Left hindlimb (tissue), 1 donor: Measurements from ENCODE around the gene ARHGAP26.
A peak's percentile ranks its signal among the peaks of the same experiment; 100 is the strongest.
"Not testable (repeated sequence)": the region's sequence is repeated elsewhere in the genome, so short reads cannot be mapped to it uniquely, and the experiment has no call there.

Experiments
- DNase-seq: peaks from one replicate; pipeline ENCODE4 v3.0.0-alpha.2; 2018

ARHGAP26 gene

DNA sequence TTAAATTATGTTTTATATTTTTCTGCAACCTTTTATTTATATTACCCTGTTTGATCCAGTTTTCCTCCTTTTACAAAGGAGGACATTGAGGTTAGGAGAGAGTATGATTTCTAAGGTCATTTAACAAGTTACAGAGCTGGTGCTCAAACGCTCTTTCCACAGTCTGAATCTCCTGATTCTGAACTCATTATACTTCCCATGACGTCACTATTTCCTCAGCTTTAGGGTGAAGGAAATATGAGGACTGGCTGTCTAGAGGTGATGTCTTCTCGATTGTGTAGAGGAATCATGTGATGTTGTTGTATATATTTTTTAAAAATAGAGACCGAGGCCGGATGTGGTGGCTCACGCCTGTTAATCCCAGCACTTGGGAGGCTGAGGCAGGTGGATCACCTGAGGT lies 140.0 kb downstream of the ARHGAP26 start:
- DNase-seq = no peak

DNA sequence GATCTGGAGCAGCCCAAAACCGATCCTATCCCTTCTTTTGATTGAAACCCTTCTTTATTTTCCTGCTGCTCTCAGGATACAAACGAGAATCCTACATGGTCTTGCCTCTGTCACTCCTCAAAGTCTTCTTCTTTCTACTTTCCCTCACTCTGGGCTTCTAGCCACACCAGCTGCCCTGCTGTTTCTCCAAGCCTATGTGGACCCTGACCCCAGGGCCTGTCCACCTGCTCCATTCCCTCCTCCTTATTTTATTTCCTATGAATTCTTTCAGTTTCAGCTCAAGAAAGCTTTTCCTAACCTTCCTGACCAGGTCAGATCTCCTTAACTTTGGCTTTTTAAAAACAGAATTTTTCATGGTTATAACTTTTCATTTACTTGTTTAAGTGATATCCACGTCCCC lies 141.0 kb downstream of the ARHGAP26 start:
- DNase-seq = no peak

DNA sequence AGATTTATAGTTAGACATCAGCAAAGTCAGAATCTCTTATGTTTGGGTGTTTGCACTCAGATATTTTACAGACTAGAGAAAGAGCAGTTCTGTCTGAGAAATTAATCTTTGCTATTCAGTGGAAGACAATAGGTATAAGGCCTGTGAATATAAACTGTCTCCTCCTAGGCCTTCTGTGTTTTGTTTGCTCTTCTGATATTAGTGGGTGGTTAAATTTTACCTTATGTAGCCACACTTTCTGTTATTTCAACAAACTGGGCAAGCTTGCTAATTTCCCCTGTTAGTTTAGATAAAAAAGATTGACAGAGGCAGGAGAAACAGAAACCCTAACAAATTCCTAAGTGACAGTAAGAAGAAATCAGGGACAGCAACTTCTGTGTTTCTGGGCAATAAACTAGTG lies 141.6 kb downstream of the ARHGAP26 start:
- DNase-seq = no peak

DNA sequence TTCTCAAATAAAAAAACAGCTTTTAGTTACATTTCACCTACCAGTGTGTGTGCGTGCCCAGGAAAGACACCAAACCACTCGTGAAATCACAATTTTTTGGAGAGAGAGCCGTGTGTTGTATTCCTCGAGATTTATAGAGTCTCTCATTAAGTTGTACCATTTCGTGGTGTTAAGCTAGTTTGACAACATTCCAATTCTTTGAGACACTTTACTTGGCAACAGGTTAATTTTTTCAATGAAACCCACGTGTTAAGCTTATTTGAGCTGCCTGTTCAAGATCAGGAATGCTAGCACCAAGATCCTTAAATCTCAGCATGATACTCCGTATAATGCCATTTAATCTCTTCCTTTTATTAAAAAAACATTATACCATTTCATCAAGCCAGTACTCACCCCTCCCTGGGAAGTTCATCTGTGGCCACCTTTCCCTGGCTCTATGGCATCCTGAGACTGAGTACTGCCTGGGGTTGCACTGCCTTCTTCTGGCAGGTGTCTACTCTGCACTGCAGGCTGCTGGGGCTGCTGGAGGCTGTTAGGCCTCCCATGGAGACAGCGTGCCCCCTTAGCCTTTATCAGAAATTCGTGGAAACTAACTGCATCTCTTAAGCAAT lies 143.7 kb downstream of the ARHGAP26 start:
- no peak for DNase-seq

DNA sequence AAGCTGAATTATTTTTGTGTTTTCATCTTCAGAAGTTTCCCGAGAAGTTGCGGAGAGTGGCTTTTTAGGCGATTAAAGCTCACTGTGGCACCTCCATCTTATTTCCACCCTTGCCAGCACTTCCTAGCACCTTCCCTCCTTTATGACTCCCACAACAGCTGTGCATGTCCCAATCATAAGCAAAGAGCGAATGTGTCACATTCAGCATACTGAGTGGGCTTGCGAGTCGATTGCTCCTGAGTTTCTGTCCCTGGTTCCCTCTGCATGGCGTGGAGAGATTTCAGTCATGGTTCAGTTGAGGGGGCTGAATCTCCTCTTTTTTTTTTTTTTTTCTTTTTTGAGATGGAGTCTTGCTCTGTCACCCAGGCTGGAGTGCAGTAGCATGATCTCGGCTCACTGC lies 144.9 kb downstream of the ARHGAP26 start:
- DNase-seq = no peak

DNA sequence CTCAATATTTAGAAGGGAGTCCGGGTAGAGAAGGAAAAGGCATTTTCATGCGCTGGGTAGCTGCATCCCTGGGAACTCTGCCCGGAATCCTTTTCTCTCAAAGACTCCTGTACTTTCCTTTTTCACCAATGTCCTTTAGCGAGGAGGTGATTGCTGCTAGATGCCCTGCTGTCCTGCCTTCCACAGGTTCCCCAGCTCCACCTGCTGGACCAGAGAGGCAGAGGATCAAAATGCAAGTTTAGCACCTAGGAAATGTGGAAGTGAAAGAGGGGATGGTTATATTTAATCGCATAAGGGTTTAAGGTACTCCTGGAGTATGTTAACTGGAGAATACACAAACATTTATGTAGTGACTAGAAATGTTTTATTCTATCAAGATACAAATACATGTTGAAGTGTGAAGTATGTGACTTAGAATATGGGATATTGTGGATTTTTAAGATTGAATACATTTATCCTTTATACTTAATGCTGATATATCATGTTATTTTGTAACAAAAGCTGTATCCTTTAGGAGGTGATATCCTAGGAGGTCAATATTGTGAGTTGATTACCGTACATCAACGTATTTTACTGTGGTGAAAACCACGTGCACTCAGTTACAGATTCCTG lies 145.7 kb downstream of the ARHGAP26 start:
- DNase-seq = no peak

DNA sequence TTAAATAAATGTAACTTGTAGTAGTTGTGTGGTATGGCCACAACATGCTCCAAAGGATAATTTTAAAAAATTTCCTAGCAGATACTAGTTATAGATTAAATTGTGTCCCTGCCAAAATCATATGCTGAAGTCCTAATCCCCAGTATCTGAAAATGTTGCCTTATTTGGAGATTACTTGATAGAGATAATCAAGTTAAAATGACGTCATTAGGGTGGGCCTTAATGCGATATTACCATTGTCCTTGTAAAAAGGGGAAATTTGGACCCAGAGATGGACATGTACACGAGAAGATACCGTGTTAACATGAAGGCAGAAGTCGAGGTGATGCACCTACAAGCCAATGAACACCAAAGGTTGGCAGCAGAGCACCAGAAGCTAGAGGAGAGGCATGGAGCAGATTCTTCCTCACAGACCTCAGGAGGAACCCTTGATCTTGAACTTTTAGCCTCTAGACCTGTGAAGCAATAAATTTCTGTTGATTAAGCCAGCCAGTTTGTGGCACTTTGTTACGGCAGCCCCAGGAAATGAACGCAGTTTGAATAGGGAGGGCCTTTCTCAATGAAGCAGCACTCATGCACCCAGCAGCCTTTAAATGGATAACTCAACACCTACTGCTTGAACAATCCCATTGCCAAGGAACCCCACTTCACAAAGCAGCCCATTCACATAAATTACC lies 148.9 kb downstream of the ARHGAP26 start:
- DNase-seq = no peak

DNA sequence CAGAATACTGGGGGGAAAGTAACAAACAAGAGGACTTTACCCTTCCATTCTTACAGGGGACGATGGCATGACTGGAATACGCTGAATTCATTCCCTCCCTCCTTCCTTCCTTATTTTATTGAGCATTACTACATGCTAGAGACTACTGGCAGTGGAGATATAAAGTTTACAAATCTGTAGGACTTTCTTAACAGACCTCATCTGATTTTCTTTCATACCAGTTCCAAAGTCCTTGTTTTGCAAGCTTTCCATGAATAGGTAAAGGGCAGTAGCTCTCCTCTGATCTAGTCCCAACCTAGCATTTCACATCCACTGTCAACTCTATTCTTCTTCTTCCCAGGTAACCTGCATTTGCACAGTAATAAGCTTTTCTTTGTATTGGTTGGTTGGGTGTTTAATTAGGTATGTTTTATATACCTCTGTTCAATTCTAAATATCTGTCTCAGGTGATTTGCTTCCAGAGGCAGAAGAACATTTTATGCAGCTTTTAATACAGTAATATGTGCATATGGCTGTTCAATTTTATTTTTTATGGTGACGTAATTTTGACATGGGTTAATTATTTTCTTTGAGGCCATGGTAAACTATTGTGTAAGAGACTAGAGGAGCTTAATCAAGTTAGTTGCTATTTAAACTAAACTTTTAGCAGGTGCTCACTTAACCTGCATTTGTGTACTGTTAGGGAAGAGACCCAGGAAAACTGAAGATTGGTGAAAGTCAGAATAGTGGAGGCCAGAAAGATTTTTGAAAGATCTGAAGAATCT lies 150.9 kb downstream of the ARHGAP26 start:
- no peak for DNase-seq

DNA sequence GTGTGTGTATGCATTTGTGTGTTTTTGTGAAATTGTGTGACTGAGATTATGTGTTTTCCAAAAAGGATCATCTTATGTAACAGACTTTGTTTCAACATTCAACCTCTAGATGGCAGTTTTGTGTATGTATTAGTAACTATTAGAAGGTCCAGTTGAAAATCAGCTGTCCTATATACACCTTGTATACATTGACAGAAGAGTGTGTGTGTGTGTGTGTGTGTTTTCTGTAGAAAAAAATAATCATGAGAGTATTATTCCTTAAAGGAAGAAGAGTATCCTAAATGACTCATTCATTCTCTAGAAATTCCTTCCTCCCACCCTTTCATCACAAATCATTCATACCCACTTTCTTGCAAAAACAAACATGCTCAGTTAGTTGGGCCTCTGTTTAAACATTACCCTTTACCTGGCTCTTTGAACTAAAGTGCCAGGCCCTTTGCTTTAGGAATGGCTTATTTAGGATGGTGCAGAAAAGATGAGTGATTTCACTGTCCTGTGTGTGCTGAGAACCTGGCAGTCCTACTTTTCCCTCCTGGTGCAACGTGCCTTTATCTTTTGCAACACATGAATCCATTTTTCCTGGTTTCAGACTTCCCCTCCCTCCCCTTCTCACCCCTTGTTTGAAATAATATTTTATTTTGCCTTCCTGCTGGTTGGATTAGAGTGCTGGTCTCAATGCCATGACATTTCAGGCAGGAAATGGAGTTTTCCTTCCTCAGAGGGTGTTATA lies 152.2 kb downstream of the ARHGAP26 start:
- no peak for DNase-seq

DNA sequence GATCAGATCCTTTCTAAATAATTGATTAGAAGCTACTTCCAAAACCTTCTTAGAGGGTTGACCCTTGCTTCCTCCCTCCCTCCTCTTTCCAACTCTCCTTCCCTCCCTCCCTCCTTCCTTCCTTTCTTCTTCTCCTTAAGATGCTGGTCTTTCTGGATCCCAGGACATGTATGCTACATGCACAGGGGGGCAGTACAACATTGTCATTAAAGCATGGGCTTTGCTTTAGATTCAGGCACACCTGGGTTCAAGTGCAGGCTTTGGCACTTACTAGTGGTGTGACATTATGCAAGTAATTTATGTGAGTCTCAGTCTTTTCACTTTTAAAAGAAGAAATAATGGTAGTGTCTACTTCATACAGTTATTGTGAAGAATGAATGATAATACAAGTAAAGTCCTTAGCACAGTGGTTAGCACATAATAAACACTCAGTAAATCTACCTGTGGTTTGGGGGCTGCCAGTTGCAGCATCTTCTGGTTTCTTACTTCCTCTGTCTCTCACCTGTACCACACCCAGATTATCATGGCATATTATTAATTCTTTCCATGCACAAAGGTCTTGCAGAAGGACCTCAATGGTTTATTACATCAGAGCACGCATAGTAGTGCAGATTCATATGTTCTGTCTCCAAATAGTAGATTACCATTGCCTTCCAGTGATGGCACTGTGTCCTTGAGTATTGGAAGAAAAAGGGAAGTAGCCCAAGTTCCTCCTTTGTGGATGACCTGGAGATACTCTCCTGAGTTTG lies 154.1 kb downstream of the ARHGAP26 start:
- no peak for DNase-seq

DNA sequence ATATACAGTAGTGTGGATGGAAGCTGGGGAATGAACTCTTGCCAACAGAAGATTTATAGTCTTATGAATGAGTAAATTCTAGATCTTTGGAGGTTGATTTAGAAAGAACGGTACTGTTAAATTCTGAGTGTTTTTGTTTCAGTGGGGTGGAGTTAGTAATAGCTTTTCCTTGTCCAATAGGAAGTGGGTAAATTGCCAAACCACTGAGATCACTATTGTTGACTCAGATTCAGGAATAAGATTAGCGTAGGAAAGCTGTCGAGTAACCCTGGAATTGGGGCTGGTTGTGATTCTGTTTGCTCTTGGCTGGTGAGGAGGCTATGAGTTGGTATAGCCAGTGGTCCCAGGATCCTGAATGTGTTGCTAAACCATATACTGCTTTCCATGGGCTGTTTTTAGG lies 155.6 kb downstream of the ARHGAP26 start:
- no peak for DNase-seq

DNA sequence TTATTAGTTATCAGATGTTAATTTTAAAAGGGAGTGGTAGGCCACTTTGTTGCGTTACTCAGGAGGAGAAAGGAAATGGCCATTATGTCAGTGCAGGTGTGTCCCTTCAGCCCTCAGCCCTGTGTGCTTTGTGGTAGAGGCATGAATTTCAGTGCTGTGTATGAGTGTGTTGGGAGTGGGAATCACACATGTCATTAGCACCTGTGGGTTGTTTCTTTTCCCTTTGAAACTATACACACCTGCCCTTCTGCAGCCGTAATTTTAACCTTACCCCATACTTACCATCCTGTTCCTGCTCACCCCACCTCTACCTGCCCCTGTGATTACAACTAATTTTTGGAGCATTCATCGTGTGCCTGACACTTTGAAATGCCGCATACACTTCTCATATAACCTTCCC lies 156.4 kb downstream of the ARHGAP26 start:
- no peak for DNase-seq

DNA sequence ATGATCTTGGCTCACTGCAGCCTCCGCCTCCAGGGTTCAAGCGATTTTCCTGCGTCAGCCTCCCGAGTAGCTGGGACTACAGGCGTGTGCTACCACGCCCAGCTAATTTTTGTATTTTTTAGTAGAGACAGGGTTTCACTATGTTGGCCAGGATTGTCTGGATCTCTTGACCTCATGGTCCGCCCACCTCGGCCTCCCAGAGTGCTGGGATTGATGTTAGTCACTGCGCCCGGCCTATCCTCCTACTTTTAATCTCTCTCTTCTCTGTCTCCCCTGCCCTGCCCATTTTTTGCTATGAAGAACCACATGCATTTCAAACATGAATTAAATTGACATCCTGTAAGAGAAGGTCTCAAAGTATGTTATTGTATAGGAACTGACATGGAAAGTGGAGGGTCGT lies 158.8 kb downstream of the ARHGAP26 start:
- not testable (repeated sequence) for DNase-seq

DNA sequence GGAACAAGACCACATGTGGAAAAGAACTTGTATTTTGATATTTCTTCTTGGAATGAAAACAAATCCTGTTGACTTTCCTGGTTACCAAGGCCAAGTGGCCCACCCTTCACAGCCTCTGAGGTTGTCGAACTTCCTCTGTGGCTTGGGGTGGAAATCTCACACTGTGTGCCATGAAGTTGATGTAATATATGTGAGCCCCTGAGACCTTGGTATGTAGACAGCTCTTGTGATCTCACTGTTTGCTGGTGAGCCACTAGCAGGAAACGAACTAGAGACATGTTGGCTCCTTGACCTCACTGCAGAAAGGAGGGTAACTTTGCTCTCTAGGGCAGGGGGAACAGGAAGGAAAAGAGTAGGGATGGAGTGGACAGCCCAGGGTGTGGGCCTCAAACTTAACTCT lies 159.4 kb downstream of the ARHGAP26 start:
- peak; percentile 56 for DNase-seq

DNA sequence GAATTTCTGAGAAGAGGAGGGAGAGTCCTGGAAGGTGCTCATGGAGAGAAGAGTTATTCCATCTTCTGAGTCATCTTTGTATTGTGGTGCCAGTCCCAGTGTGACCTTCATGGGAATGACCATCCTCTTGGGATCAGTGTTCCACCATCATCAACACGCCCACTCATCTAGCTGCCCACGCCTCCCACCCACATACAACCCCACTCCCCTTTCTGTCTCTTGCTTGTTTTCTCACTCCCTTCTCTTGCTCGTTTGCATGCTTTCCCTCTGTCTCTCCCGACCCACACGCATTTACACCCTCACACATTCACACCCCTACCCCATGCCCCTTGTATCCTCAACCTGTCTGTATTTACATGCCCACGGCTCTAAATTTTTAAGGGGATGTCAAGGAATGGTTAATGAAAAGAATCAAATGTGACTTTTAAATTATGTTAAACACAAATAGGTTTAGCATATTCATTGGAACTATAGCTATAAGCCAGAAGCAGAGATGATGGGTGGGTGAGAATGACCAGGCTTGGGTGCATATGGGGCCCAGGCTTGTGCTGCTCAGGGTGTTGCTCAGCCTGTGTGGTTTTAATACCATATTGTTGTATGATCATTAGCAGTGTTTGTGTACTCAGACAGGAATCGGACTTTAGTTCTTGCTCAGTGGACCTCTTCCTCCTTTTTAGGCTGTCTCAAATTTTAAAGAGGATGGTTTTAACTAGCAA lies 160.4 kb downstream of the ARHGAP26 start:
- DNase-seq = no peak

DNA sequence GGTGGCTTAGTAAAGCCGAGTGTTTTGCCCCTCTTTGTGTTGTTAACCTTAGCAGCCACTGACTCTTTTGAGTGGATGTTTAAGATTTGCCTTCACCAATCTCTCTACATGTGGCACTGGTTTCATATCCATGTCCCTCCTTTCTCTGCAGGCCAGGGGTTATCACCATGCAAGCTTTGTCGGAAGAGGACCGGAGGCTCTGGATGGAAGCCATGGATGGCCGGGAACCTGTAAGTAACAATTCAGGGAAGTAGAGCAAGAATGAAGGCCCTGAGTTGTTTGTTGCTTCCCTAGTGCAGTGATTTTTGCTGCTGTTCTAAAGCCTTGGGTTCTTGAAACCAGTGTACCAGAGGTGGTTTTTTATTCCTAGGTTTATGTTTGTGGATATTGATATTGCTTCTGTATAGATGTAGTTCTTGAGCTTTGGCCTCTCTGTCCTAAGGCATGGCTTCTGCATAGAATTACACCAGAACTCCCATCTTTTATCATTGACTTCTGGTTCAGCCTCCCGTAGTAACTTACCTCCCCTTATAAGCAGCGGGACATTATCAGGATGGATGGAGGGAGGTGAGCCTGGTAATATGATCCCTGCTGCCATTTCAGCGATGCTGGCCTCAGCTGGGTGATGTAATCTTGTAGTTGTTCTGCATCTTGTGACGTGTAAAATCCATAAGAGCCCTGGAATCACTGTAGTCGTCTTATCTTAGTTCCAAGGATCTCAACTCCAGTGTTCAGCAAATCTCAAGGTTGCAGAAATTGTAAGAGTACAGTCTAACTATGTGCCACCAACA lies 161.9 kb downstream of the ARHGAP26 start:
- DNase-seq = no peak

DNA sequence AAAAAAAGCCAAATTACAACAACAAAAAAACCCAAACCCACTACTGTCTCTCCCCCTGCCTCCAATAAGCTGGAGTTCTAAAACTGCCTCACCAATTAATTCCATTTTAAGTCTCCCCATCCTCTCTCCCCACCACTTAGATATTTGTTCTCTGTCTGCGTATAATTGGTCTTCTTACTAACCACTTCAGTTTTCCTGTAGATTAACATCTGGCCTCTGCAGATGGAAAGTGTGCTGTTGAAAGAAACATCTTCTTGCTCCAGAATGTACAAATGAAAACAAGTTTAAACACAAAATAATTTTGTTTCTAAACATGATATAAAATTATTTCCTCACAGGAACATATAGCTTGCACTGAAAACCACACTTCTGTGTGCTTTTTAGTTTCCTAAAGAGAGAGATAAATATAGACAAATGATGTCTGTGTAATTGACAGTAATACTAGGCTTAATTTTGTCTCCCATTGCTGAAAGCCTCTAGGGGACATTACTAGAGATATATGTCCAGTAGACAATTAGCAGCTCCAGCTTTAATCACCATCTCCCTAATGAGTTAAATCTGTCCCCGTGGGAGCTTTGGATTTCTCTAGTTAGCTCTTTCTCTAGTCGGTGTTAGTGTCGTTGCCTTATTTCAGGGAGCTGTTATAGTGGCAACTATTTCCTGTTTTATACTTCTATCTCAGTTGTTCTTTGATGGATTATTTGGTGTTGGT lies 164.0 kb downstream of the ARHGAP26 start:
- no peak for DNase-seq

DNA sequence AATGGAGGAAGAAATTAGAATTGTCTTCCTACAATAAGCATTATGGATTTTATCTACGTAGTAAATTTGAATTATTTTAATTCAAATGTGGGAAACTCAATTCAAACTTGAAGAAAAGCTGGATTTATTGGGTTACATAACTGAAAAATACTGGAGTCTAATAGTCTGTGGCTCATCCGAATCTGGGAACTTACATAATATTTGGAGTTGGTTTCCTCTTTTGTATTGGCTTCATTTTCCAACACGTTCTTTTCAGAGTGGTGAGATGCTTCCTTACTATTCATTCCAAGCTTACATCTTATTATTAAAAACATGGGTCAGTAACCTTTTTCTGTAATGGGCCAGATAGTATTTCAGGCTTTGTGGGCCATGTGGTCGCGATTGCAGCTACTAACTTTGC lies 164.8 kb downstream of the ARHGAP26 start:
- no peak for DNase-seq

DNA sequence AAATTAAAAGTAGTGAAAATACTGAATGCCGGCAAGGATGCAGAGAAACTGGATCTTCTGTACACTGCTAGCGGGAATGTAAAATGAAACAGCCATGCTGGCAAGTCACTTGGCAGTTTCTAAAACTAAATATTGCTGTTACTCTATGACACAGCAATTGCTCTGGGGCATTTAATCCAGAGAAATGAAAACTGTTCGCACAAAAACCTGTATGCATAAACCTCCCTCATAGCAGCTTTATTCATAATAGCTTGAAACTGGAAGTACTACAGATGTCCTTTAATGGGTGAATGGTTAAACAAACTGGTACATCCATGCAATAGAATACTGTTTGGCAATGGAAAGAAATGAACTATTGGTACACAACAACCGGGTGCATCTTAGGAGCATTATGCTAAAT lies 167.2 kb downstream of the ARHGAP26 start:
- DNase-seq = no peak

DNA sequence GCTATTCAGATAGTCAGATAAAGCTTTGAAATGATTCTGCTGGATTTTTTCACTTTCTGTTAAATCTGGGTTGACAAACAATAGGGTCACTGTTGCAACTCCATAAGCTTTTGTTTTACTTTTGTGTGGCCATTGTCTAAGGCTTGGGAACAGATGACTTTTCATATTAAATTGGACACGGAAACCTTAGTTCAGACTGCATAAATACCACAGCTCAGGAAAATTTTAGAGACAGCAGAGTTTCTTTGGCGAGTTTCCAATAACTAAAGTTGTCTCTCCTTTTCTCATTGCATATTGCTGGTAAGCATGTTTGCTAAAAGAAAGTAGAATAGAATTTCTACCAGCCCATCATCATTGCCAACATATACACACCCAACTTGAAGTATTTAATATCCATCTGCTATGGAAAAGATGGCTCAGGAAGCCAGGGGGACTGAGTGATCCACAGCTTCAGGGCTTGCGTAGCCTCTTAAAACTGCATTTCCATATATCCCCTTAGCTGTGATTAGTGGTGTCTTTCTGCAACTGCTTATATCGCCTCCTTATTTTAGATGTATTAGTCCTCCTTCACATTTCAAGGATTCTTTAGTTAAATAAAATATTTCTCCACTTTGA lies 168.2 kb downstream of the ARHGAP26 start:
- DNase-seq = no peak
